ENCODE measurements around the gene ADAMTSL3. TPM values are rescaled to one million over a fixed set of nuclear protein-coding genes. Genes with fewer than 3 reads are reported as not detected.

The ADAMTSL3 gene
- total RNA-seq, 6 experiments from 2014 or later = 7.5 to 28.7 (median 14.0) TPM

DNA sequence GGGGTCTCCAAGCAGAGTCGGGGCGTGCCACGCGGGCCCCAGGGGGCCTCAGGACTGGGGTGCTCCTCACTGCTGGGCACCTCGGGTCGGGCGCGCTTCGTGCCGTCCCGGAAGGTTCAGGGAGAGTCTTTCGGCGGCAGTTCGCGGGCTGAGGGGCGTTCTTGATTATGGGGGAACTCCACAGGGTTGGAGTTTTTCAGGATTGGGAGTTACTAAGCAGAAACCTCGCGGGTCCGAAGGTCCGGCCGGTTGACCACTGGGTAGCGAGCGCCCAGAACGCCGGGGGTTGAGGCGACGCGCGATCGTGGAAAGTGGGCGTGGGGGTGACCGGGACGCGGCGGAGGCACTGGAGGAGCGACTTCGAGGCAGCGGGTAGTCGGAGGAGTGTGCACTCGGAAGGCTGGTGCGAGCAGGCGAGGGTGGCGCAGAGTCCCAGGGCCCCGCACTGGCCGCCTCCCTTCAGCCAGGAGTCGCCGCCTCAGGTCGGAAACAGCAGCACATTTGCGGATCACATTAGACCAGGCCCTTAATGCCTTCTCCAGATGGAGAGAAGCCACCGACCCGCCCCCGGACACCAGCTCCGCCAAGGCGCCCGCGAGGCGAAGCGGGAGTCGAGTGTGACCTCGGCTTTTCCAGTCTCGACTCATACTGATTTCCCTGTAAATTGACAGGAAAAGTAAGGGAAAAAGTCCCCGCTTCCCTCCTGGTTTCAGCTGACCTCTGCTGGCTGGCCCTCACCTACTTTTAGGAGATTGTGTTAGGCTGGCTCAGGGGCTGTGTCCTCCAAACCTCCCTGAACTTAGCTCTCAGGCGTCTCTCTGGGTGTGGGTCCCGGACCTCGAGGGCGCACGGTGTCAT lies 685 bp downstream of the ADAMTSL3 start:
- Histone ChIP-seq H3K27me3 (no peaks in the 10 kb centered on the region), H3K4me3 (peak overlapping the region; percentile 62 to 71 (median 64)), H3K27ac (peak overlapping the region; percentile 57 to 84 (median 84)), H3K4me1 (peaks cover 0 to 55% (median 15%) of the 10 kb centered on the region in 4 donors), H3K36me3 (no peaks in the 10 kb centered on the region), H3K9me3 (no peaks in the 10 kb centered on the region)
- TF ChIP-seq, protein P1, sequence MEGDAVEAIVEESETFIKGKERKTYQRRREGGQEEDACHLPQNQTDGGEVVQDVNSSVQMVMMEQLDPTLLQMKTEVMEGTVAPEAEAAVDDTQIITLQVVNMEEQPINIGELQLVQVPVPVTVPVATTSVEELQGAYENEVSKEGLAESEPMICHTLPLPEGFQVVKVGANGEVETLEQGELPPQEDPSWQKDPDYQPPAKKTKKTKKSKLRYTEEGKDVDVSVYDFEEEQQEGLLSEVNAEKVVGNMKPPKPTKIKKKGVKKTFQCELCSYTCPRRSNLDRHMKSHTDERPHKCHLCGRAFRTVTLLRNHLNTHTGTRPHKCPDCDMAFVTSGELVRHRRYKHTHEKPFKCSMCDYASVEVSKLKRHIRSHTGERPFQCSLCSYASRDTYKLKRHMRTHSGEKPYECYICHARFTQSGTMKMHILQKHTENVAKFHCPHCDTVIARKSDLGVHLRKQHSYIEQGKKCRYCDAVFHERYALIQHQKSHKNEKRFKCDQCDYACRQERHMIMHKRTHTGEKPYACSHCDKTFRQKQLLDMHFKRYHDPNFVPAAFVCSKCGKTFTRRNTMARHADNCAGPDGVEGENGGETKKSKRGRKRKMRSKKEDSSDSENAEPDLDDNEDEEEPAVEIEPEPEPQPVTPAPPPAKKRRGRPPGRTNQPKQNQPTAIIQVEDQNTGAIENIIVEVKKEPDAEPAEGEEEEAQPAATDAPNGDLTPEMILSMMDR (IDR thresholded peaks at IDR 0.05) = no peak
- peak; percentile 42 to 50 (median 46) for ATAC-seq
- intact Hi-C loops (cut with DNase I) = no loop called here
- WGBS (ENCODE audit: insufficient coverage, low coverage, low lambda C conversion rate, missing lambda C conversion rate) = 9% methylated on average over 9 of the region's 67 CpGs
- peak; percentile 57 to 74 (median 69) for DNase-seq

DNA sequence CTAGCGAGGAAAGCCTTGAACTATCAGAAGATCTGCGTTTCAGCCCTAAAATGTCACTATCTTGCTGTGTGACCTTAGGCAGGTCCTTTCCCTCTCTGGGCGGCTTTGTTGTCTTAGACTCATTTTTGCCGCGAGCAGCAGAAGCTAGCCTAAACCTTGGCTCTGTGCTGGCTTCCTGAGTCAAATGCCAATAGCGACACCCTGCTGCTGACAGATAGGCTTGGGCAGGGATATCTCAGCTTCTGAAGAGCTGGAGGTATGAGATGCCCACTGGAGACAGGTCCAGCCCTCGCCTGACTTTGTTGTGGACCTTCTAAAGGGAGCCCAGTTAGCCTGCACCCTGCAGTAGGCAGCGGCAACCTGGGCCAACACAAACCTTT lies 1.3 kb downstream of the ADAMTSL3 start:
- WGBS (ENCODE audit: insufficient coverage, low coverage, low lambda C conversion rate, missing lambda C conversion rate) = 10% methylated on average over 2 of the region's 8 CpGs
- intact Hi-C loops (cut with DNase I) = no loop called here
- peaks cover 0 to 59% (median 15%) of the 10 kb centered on the region in 4 donors for H3K4me1 ChIP-seq
- no peak for ATAC-seq
- DNase-seq = no peak
- TF ChIP-seq, protein P1 (IDR thresholded peaks at IDR 0.05) = no peak
- peak overlapping the region; percentile 62 to 71 (median 64) for H3K4me3 ChIP-seq
- H3K36me3 ChIP-seq = no peaks in the 10 kb centered on the region
- H3K27ac ChIP-seq = peak overlapping the region in 2 of 3 donors; percentile 84
- no peaks in the 10 kb centered on the region for H3K27me3 ChIP-seq
- no peaks in the 10 kb centered on the region for H3K9me3 ChIP-seq

DNA sequence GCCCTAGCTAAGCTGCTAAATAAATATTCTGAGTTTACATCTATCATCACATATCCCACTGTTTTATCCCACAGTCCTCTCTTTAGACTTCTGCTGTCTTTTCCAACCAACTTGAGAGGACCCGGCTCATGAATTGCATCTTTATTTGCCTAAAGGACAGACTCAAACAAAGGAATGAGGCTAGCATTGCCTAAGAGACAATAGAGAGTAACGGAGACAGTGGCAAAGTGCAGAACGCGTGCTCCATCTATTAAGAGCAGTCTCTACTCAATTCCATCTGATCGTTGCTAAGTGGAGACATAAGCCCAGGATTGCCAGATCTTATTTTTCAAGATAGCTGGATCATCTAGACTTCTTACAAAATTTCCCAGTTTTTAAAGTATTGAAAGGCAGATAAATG lies 2.3 kb downstream of the ADAMTSL3 start:
- H3K27me3 ChIP-seq = no peaks in the 10 kb centered on the region
- ATAC-seq (peak in 1 of 4 donors; percentile 7), DNase-seq (no peak)
- peak overlapping the region; percentile 57 to 84 (median 75) for H3K27ac ChIP-seq
- H3K4me1 ChIP-seq = peaks cover 0 to 59% (median 15%) of the 10 kb centered on the region in 4 donors
- intact Hi-C loops (cut with DNase I) = no loop called here
- TF ChIP-seq, protein P1 (IDR thresholded peaks at IDR 0.05) = no peak
- no peak for TF ChIP-seq POLR2A (IDR thresholded peaks at IDR 0.05)
- peak overlapping the region in 2 of 3 donors; percentile 1 to 2 for H3K4me3 ChIP-seq
- H3K9me3 ChIP-seq = no peaks in the 10 kb centered on the region
- WGBS (ENCODE audit: insufficient coverage, low coverage, low lambda C conversion rate, missing lambda C conversion rate) = 30% methylated on average over 5 of the region's 5 CpGs
- H3K36me3 ChIP-seq = no peaks in the 10 kb centered on the region

DNA sequence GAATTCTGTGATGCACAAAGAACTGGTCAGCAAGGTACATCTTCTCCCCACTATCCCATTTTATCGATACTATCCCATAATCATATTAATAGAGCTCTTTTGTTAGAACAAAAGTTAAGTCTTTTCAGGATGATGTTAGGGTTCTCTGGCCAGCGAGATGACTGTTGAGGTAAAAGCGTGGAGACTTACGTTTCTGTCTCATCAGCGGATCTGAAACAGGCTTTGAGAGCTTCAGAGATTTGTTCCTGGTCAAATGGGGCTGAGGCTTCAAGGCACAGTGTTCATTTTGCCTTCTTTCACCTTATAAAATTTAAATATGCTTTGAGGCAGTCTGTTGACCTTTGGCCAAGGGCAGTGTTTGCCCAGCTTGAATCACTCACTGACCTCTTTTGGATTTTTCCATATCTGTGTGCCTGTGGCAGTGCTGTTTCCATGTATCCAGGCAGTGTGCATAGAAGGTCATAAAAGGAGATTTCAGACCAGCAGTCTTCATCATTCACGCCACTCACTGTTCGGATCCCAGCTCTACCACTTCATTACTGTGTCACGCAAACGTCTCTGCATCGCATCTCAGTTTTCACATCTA lies 3.1 kb downstream of the ADAMTSL3 start:
- ATAC-seq (peak; percentile 53 to 72 (median 68)), DNase-seq (peak; percentile 39 to 78 (median 63))
- Histone ChIP-seq H3K27ac (peak overlapping the region; percentile 57 to 84 (median 75)), H3K27me3 (no peaks in the 10 kb centered on the region), H3K36me3 (no peaks in the 10 kb centered on the region), H3K9me3 (no peaks in the 10 kb centered on the region), H3K4me1 (peaks cover 0 to 59% (median 15%) of the 10 kb centered on the region in 4 donors), H3K4me3 (peak overlapping the region; percentile 1 to 34 (median 2))
- TF ChIP-seq POLR2A (IDR thresholded peaks at IDR 0.05) = peak; percentile 21
- TF ChIP-seq, protein P1 (IDR thresholded peaks at IDR 0.05) = no peak
- intact Hi-C loops (cut with DNase I) = no loop called here
- 51% methylated on average over 10 of the region's 10 CpGs for WGBS (ENCODE audit: insufficient coverage, low coverage, low lambda C conversion rate, missing lambda C conversion rate)
